Measurements from ENCODE around the gene KRTAP9-3. TPM values are rescaled to one million over a fixed set of nuclear protein-coding genes. Genes with fewer than 3 reads are reported as not detected.
"Not testable (repeated sequence)": the region's sequence is repeated elsewhere in the genome, so short reads cannot be mapped to it uniquely, and the experiment has no call there.

KRTAP9-3 gene
- total RNA-seq, 1 donor from 2014 or later = not detected

DNA sequence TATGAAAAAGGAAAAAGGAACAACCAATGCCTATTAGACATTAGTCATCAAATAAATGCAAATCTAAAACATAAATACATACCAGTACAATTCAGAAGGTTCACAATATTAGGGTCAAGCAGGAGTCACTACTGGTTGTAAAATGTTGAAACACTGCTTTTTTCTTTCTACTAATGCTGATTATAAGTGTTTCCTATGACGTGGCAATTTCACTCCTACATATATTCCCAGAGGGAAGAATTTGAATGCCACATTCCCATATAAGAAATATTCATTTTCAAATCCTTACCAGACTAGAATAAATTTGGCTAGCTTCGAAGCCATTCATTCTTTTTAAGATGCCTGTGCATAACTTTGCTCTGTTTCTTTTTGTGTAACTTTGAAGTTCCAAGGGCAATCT is 8.4 kb upstream of the KRTAP9-3 start:
- peaks cover 19% of the 10 kb centered on the region for H3K27me3 Mint-ChIP-seq
- H3K4me3 Mint-ChIP-seq = no peak overlapping the region
- no peak for DNase-seq (ENCODE audit: extremely low spot score, unreplicated experiment)
- TF ChIP-seq, protein P1, sequence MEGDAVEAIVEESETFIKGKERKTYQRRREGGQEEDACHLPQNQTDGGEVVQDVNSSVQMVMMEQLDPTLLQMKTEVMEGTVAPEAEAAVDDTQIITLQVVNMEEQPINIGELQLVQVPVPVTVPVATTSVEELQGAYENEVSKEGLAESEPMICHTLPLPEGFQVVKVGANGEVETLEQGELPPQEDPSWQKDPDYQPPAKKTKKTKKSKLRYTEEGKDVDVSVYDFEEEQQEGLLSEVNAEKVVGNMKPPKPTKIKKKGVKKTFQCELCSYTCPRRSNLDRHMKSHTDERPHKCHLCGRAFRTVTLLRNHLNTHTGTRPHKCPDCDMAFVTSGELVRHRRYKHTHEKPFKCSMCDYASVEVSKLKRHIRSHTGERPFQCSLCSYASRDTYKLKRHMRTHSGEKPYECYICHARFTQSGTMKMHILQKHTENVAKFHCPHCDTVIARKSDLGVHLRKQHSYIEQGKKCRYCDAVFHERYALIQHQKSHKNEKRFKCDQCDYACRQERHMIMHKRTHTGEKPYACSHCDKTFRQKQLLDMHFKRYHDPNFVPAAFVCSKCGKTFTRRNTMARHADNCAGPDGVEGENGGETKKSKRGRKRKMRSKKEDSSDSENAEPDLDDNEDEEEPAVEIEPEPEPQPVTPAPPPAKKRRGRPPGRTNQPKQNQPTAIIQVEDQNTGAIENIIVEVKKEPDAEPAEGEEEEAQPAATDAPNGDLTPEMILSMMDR (conservative IDR thresholded peaks at IDR 0.05) = no peak
- H3K36me3 Mint-ChIP-seq = no peaks in the 10 kb centered on the region
- H3K9me3 Mint-ChIP-seq = no peaks in the 10 kb centered on the region
- H3K4me1 Mint-ChIP-seq (ENCODE audit: unreplicated experiment) = no peaks in the 10 kb centered on the region
- H3K27ac Mint-ChIP-seq = no peak overlapping the region

DNA sequence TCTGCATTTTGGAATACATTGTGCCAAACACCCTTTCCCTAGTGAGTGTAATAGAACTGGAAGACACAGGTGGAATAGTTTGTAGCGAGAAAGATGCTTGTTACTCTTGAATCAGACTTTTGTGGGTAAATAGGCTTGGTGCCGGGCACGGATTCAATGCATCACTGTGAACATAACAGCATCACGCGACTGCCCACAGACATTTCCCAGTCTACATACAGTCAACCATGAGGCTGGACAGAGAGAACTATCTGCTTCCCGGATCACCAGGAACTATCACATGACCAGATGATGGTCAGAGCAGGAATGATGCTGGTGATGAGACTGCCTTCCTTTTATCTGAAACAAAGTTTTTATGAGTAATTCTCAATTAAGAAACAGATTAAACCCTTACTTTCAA is 6.2 kb upstream of the KRTAP9-3 start:
- Mint-ChIP-seq H3K4me1 (ENCODE audit: unreplicated experiment) (no peaks in the 10 kb centered on the region), H3K36me3 (no peaks in the 10 kb centered on the region), H3K4me3 (no peak overlapping the region), H3K9me3 (peaks cover 5% of the 10 kb centered on the region), H3K27ac (no peak overlapping the region), H3K27me3 (peaks cover 15% of the 10 kb centered on the region)
- TF ChIP-seq, protein P1 (conservative IDR thresholded peaks at IDR 0.05) = no peak
- no peak for DNase-seq (ENCODE audit: extremely low spot score, unreplicated experiment)

DNA sequence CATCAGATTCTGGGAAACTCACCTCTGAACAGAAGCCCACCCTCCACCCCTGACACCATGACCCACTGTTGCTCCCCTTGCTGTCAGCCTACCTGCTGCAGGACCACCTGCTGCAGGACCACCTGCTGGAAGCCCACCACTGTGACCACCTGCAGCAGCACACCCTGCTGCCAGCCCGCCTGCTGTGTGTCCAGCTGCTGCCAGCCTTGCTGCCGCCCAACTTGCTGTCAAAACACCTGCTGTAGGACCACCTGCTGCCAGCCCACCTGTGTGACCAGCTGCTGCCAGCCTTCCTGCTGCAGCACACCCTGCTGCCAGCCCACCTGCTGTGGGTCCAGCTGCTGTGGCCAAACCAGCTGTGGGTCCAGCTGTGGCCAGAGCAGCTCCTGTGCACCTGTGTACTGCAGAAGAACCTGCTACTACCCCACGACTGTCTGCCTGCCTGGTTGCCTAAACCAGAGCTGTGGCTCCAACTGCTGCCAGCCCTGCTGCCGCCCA is 5.6 kb upstream of the KRTAP9-3 start, which contains the start of gene KRTAP9-2:
Gene KRTAP9-2, plus strand, starts transcription at position 51 of the 498 bp plus-strand sequence. Its CDS starts 7 bp downstream, at position 58.
- DNase-seq (ENCODE audit: extremely low spot score, unreplicated experiment); H3K4me1 Mint-ChIP-seq (ENCODE audit: unreplicated experiment); H3K36me3 Mint-ChIP-seq; H3K4me3 Mint-ChIP-seq; H3K9me3 Mint-ChIP-seq; H3K27ac Mint-ChIP-seq: not testable (repeated sequence)
- H3K27me3 Mint-ChIP-seq = peaks cover 11% of the 10 kb centered on the region

DNA sequence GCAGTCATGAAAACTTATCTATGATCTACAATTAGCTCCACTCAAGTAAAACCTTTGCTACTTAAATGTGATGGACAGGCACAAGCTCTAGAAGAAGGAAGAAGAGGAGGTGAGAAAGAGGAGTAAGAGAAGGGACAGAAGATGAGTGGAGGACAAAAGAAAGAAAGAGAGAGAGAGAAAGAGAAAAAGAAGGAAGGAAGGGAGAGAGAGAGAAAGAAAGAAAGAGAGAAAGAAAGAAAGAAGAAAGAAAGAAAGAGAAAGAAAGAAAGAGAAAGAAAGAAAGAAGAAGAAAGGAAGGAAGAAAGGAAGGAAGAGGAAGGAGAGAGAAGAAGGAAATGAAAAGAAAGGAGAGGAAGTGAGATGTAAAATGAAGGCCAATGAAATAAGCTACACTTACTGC is 2.2 kb upstream of the KRTAP9-3 start:
- Mint-ChIP-seq H3K27me3 (peaks cover 27% of the 10 kb centered on the region), H3K36me3 (no peaks in the 10 kb centered on the region), H3K9me3 (peaks cover 5% of the 10 kb centered on the region), H3K4me3 (no peak overlapping the region), H3K4me1 (ENCODE audit: unreplicated experiment) (no peaks in the 10 kb centered on the region), H3K27ac (no peak overlapping the region)
- no peak for DNase-seq (ENCODE audit: extremely low spot score, unreplicated experiment)
- TF ChIP-seq, protein P1 (conservative IDR thresholded peaks at IDR 0.05) = no peak

DNA sequence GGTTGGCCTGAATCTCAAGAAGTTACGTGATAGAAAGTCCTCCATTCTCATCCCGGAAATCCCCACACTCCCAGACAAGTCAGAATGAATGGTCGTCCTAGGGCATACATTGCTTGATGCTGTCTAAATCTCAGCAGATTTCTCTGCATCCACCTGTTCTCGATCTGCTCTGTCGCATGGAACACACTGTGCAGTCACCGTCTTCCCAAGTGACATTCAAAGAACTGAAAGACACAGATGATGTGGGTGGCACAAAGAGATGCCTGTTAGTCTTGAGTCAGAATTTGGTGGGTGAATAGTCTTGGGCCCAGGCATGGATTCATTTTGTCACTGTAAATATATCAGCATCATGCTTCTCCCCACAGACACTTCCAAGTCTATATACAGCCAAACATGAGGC is 518 bp upstream of the KRTAP9-3 start:
- TF ChIP-seq, protein P1 (conservative IDR thresholded peaks at IDR 0.05) = no peak
- Mint-ChIP-seq H3K27ac (no peak overlapping the region), H3K36me3 (no peaks in the 10 kb centered on the region), H3K9me3 (peaks cover 9% of the 10 kb centered on the region), H3K27me3 (peaks cover 32% of the 10 kb centered on the region), H3K4me1 (ENCODE audit: unreplicated experiment) (no peaks in the 10 kb centered on the region), H3K4me3 (no peak overlapping the region)
- no peak for DNase-seq (ENCODE audit: extremely low spot score, unreplicated experiment)

DNA sequence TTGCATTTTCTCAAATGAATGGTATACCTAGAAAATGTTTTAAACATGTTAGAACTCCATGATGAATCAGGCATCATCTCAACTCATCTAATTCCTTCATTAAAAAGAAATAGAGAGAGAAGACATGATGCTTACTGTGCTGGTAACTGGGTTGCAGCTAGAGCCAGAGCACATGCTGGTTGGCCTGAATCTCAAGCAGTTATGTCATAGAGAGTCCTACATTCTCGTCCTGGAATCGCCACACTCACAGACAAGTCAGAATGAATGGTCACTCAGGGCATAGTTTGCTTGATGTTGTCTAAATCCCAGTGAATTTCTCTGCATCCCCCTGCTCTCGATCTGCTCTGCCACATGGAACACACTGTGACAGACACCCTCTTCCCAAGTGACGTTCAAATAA is 4.9 kb downstream of the KRTAP9-3 start:
- not testable (repeated sequence) for H3K27ac Mint-ChIP-seq; H3K36me3 Mint-ChIP-seq; H3K9me3 Mint-ChIP-seq; DNase-seq (ENCODE audit: extremely low spot score, unreplicated experiment); H3K4me3 Mint-ChIP-seq; H3K4me1 Mint-ChIP-seq (ENCODE audit: unreplicated experiment)
- H3K27me3 Mint-ChIP-seq = peaks cover 22% of the 10 kb centered on the region

DNA sequence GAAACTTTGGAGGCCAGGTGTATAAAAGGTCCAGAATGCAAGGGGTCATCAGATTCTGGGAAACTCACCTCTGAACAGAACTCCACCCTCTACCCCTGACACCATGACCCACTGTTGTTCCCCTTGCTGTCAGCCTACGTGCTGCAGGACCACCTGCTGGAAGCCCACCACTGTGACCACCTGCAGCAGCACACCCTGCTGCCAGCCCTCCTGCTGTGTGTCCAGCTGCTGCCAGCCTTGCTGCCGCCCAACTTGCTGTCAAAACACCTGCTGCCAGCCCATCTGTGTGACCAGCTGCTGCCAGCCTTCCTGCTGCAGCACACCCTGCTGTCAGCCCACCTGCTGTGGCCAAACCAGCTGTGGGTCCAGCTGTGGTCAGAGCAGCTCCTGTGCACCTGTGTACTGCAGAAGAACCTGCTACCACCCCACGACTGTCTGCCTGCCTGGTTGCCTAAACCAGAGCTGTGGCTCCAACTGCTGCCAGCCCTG is 5.7 kb downstream of the KRTAP9-3 start, which contains the start of gene KRTAP9-8:
Gene KRTAP9-8, plus strand, starts transcription at position 51 of the 489 bp plus-strand sequence. Its CDS starts 53 bp downstream, at position 104.
- not testable (repeated sequence) for DNase-seq (ENCODE audit: extremely low spot score, unreplicated experiment); H3K27ac Mint-ChIP-seq; H3K36me3 Mint-ChIP-seq; H3K4me3 Mint-ChIP-seq; H3K4me1 Mint-ChIP-seq (ENCODE audit: unreplicated experiment); H3K9me3 Mint-ChIP-seq
- H3K27me3 Mint-ChIP-seq = peaks cover 19% of the 10 kb centered on the region

DNA sequence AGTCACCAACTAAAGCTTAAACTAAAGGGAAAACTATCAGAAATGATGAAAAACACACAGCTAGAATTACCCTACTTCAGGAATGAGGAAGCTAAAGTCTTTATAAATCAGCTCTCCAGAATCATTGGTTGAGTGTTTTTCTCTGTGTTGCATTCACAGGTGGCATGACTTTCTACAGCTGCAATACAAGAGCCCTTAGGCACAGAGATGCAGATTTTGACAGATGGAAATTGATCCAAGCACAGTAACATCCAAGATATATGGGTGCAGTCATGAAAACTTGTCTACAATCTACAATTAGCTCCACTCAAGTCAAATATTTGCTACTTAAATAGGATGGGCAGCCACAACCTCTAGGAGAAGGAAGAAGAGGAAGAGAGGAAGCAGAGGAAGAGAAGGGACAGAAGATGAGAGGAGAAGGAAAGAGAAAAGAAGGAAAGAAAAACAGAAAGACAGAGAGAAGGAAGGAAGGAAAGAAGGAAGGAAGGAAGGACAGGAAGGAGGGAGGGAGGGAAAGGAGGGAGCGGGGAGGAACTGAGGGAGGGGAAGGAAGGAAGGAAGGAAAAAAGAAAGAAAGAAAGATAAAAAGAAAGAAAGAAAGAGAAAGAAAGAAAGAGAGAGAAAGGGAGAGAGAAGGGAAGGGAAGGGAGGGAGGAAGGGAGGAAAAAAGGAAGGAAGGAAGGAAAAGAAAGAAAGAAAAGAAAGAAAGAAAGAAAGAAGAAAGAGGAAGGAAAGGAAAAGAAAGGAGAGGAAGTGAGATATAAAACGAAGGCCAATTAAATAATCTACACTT is 14.9 kb downstream of the KRTAP9-3 start:
- H3K4me1 Mint-ChIP-seq (ENCODE audit: unreplicated experiment); H3K9me3 Mint-ChIP-seq; DNase-seq (ENCODE audit: extremely low spot score, unreplicated experiment); H3K4me3 Mint-ChIP-seq; H3K36me3 Mint-ChIP-seq: not testable (repeated sequence)
- Mint-ChIP-seq H3K27me3 (peaks cover 28% of the 10 kb centered on the region), H3K27ac (peak overlapping the region; percentile 69)

DNA sequence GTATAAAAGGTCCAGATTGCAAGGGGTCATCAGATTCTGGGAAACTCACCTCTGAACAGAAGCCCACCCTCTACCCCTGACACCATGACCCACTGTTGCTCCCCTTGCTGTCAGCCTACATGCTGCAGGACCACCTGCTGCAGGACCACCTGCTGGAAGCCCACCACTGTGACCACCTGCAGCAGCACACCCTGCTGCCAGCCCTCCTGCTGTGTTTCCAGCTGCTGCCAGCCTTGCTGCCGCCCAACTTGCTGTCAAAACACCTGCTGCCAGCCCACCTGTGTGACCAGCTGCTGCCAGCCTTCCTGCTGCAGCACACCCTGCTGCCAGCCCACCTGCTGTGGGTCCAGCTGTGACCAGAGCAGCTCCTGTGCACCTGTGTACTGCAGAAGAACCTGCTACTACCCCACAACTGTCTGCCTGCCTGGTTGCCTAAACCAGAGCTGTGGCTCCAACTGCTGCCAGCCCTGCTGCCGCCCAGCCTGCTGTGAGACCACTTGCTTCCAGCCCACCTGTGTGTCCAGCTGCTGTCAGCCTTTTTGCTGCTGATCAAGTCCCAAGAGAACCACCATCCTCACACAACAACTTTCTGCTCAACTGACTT is 17.5 kb downstream of the KRTAP9-3 start, which contains the start of gene KRTAP9-4:
Gene KRTAP9-4, plus strand, starts transcription at position 51 of the 604 bp plus-strand sequence. Its CDS starts 34 bp downstream, at position 85.
- not testable (repeated sequence) for H3K4me3 Mint-ChIP-seq; H3K36me3 Mint-ChIP-seq; H3K9me3 Mint-ChIP-seq; DNase-seq (ENCODE audit: extremely low spot score, unreplicated experiment); H3K4me1 Mint-ChIP-seq (ENCODE audit: unreplicated experiment); H3K27ac Mint-ChIP-seq
- H3K27me3 Mint-ChIP-seq = peaks cover 37% of the 10 kb centered on the region
